ENCODE measurements around the gene FKBP10.
"Not testable (repeated sequence)": the region's sequence is repeated elsewhere in the genome, so short reads cannot be mapped to it uniquely, and the experiment has no call there.

Gene FKBP10

GRCh38 chr17:41839448-41839847 lies 26.6 kb downstream of the FKBP10 start:
- not testable (repeated sequence) for DNase-seq

- DNase-seq = not testable (repeated sequence)
These were observed 28.0 kb downstream of the FKBP10 start for GRCh38 chr17:41840781-41841180.

GRCh38 chr17:41844971-41845370 lies 32.2 kb downstream of the FKBP10 start:
- DNase-seq = no peak

GRCh38 chr17:41848788-41849187 lies 36.0 kb downstream of the FKBP10 start:
- DNase-seq = no peak

GRCh38 chr17:41849251-41849990 lies 36.6 kb downstream of the FKBP10 start:
- DNase-seq = no peak

GRCh38 chr17:41851382-41851781 lies 38.6 kb downstream of the FKBP10 start:
- not testable (repeated sequence) for DNase-seq

GRCh38 chr17:41860254-41860931 lies 47.6 kb downstream of the FKBP10 start:
- DNase-seq = no peak

GRCh38 chr17:41863074-41863848 lies 50.5 kb downstream of the FKBP10 start:
- DNase-seq = no peak

GRCh38 chr17:41864498-41864835 lies 51.7 kb downstream of the FKBP10 start:
- DNase-seq = no peak

- peak; percentile 79 for DNase-seq
These were observed 52.2 kb downstream of the FKBP10 start, which contains the start of gene KLHL11 for GRCh38 chr17:41864836-41865595. Gene KLHL11 (minus strand): TSS chr17:41865423. CDS start chr17:41865370, 53 bp downstream.

- no peak for DNase-seq
These were observed 52.7 kb downstream of the FKBP10 start for GRCh38 chr17:41865596-41865893.

- DNase-seq = no peak
These were observed 55.8 kb downstream of the FKBP10 start for GRCh38 chr17:41868568-41868967.

GRCh38 chr17:41869426-41869825 lies 56.6 kb downstream of the FKBP10 start:
- no peak for DNase-seq

GRCh38 chr17:41870097-41870496 lies 57.3 kb downstream of the FKBP10 start:
- no peak for DNase-seq

- no peak for DNase-seq
These were observed 57.8 kb downstream of the FKBP10 start for GRCh38 chr17:41870627-41871026.

GRCh38 chr17:41871789-41872188 lies 59.0 kb downstream of the FKBP10 start:
- DNase-seq = no peak
